Endothelial cell of umbilical vein (primary cell): ENCODE data around the gene NKX1-1. TPM values are rescaled to one million over a fixed set of nuclear protein-coding genes. Genes with fewer than 3 reads are reported as not detected.
"Not testable (repeated sequence)": the region's sequence is repeated elsewhere in the genome, so short reads cannot be mapped to it uniquely, and the experiment has no call there.

Experiments used
- BruUV-seq: library from RNA; stranded (reverse); fragments of 400-500 nt; replicated peaks from 2 replicates; lab custom pipeline; 2021; lab: Mats Ljungman, UMichigan
- CTCF ChIA-PET: fragments of 300-600, 350-600 bp; sonication (Branson Sonifier 250); formaldehyde crosslinking; loops from one replicate; lab custom pipeline; 2021; ENCODE audit warnings: antibody characterized with exemption, inconsistent platforms; lab: Charles Lee
- POLR2A ChIA-PET: fragments of 300-600, 350-600 bp; sonication (Branson Sonifier 250); formaldehyde crosslinking; loops from one replicate; lab custom pipeline; 2021; ENCODE audit warnings: antibody characterized with exemption, inconsistent platforms; lab: Charles Lee
- DNase-seq: peaks from one replicate; pipeline ENCODE4 v3.0.0-alpha.2; 2011; ENCODE audit warnings: low read depth, low spot score
- FAIRE-seq: peaks from 2 replicates; lab custom pipeline; 2011; peaks lifted over from hg19 to GRCh38; lab: Jason Lieb, UNC
- H2AFZ ChIP-seq: 2 replicates; pipeline ENCODE4 v1.6.0; 2012; ENCODE audit warnings: low read depth, low read length, control low read depth, inconsistent platforms
- H3K27ac ChIP-seq: 2 replicates; pipeline ENCODE4 v1.5.1; 2011; ENCODE audit warnings: low read depth, mild to moderate bottlenecking, control low read depth, low read length, moderate library complexity; ENCODE audit not compliant: insufficient read depth
- H3K27me3 ChIP-seq, 2 experiments: 2 replicates each; pipeline versions ENCODE4 v1.6.0 to v1.6.1; 2011; ENCODE audit warnings: low read length in 2 of 2, mixed read lengths in 1 of 2; ENCODE audit not compliant: control insufficient read depth in 2 of 2, insufficient read depth in 2 of 2
- H3K36me3 ChIP-seq, 2 experiments: 2 replicates in 1 of 2; 3 replicates in 1 of 2; pipeline ENCODE4 v1.5.1; 2011; ENCODE audit warnings: low read length in 2 of 2, mild to moderate bottlenecking in 1 of 2, moderate library complexity in 1 of 2; ENCODE audit not compliant: control insufficient read depth in 2 of 2, insufficient read depth in 2 of 2; ENCODE audit errors: extremely low read depth in 1 of 2
- H3K4me1 ChIP-seq: 3 replicates; pipeline ENCODE4 v1.5.1; 2011; ENCODE audit warnings: mild to moderate bottlenecking, low read length; ENCODE audit not compliant: control insufficient read depth, insufficient read depth; ENCODE audit errors: extremely low read depth
- H3K4me2 ChIP-seq: 2 replicates; pipeline ENCODE4 v1.6.1; 2011; ENCODE audit warnings: low read length, control low read depth, mixed read lengths; ENCODE audit not compliant: insufficient read depth
- H3K4me3 ChIP-seq, 3 experiments: fragments of 200-600 bp in 1 of 3; sonication (generic), shearing (Covaris generic) in 1 of 3; replicated peaks in 1 of 3; 2 replicates each; pipeline ENCODE4 v1.5.1; 2011 to 2016; ENCODE audit warnings: control low read depth in 3 of 3, low read length in 3 of 3, mild to moderate bottlenecking in 2 of 3, inconsistent platforms in 1 of 3, low read depth in 1 of 3, moderate library complexity in 1 of 3; ENCODE audit not compliant: insufficient read depth in 1 of 3
- H3K79me2 ChIP-seq: 2 replicates; pipeline ENCODE4 v1.6.0; 2012; ENCODE audit warnings: low read length, inconsistent platforms; ENCODE audit not compliant: control insufficient read depth, insufficient read depth
- H3K9ac ChIP-seq: replicated peaks from 2 replicates; pipeline ENCODE3; 2011; ENCODE audit warnings: low read length, control low read depth; ENCODE audit not compliant: insufficient read depth; ENCODE audit errors: extremely low read depth
- H3K9me1 ChIP-seq: replicated peaks from 3 replicates; pipeline ENCODE4 v1.6.0; 2011; ENCODE audit warnings: mild to moderate bottlenecking, low read length; ENCODE audit not compliant: control insufficient read depth, insufficient read depth; ENCODE audit errors: extremely low read depth
- H3K9me3 ChIP-seq: replicated peaks from 2 replicates; pipeline ENCODE4 v1.5.1; 2012; ENCODE audit warnings: low read length, inconsistent platforms; ENCODE audit not compliant: control insufficient read depth, insufficient read depth
- H4K20me1 ChIP-seq: replicated peaks from 2 replicates; pipeline ENCODE3; 2011; ENCODE audit warnings: mild to moderate bottlenecking, low read length; ENCODE audit not compliant: control insufficient read depth, insufficient read depth; ENCODE audit errors: extremely low read depth
- CTCF ChIP-seq, 2 donors: IDR thresholded peaks; 1 replicate in 1 of 2; 2 replicates in 1 of 2; pipeline ENCODE4 v1.5.1; 2011; ENCODE audit warnings: low read length in 2 of 2, mild to moderate bottlenecking in 2 of 2, moderate library complexity in 2 of 2, control low read depth in 1 of 2, inconsistent platforms in 1 of 2, low read depth in 1 of 2; ENCODE audit not compliant: insufficient read depth in 1 of 2; ENCODE audit errors: extremely low read depth in 1 of 2
- EZH2 ChIP-seq: IDR thresholded peaks from 2 replicates; pipeline ENCODE4 v1.6.1; 2012; ENCODE audit warnings: borderline replicate concordance, low read depth, mild to moderate bottlenecking, moderate library complexity, low read length, inconsistent platforms; ENCODE audit not compliant: severe bottlenecking
- GATA2 ChIP-seq: IDR thresholded peaks from 2 replicates; pipeline ENCODE4 v1.7.0; 2011; ENCODE audit warnings: low read depth, mild to moderate bottlenecking, moderate library complexity, mixed read lengths, low read length; ENCODE audit not compliant: insufficient read length, insufficient read depth
- MAX ChIP-seq: IDR thresholded peaks from 2 replicates; pipeline ENCODE4 v1.6.1; 2011; ENCODE audit not compliant: insufficient read depth, insufficient read length
- MYC ChIP-seq: IDR thresholded peaks from one replicate; pipeline ENCODE4 v1.6.1; 2011; ENCODE audit warnings: mild to moderate bottlenecking, low read depth, low read length
- POLR2A ChIP-seq: IDR thresholded peaks from 2 replicates; pipeline ENCODE4 v1.6.1; 2012; ENCODE audit warnings: low read depth, mild to moderate bottlenecking, control low read depth, low read length
- POLR2AphosphoS5 ChIP-seq: IDR thresholded peaks from 2 replicates; pipeline ENCODE4 v1.6.1; 2012; ENCODE audit warnings: low read depth, mild to moderate bottlenecking, control low read depth, low read length, moderate library complexity; ENCODE audit not compliant: insufficient read depth
- dilution Hi-C: fragments of 300-500 bp; cut with MboI; formaldehyde crosslinking; loops from one replicate; pipeline ENCODE4 v1.15.0; 2019; ENCODE audit warnings: low sequenced_read_pairs; ENCODE audit not compliant: extremely low pct_ligation_motif_present
- intact Hi-C: fragments of 100-400 bp; cut with micrococcal nuclease; formaldehyde crosslinking; loops from one replicate; pipeline ENCODE4 v1.10.0; 2022
- polyA plus RNA-seq, 4 experiments: library from polyadenylated mRNA; depleted of rRNA in 3 of 4; stranded (reverse) in 3 of 4; unstranded in 1 of 4; fragments of >200 nt; gene quantifications; 2 replicates each; pipeline versions ENCODE4 v1.2.1 to v1.2.3, GENCODE V29; 2011 to 2012; ENCODE audit warnings: missing spikeins in 1 of 4
- total RNA-seq: library from RNA; stranded (reverse); gene quantifications from 2 replicates; pipeline ENCODE4 v1.2.3, GENCODE V29; 2021

Gene NKX1-1
- total and polyA plus RNA-seq, 2 donors (not counting 3 experiments of a cell fraction or from before 2014, with no cell fraction given), result not detected

GRCh38 chr4:1445716-1446445, 39.6 kb upstream of the NKX1-1 start:
- TF ChIP-seq MYC, result no peak
- TF ChIP-seq EZH2, result no peak
- no peak for TF ChIP-seq GATA2
- no peak for TF ChIP-seq POLR2A
- TF ChIP-seq CTCF (IDR thresholded peaks at IDR 0.05; ENCODE audit: extremely low read depth in 1 of 2, insufficient read depth in 1 of 2, low read depth in 1 of 2, low read length in 2 of 2), result no peak
- TF ChIP-seq MAX, result no peak
- TF ChIP-seq POLR2AphosphoS5, result no peak
- Histone ChIP-seq H3K9ac (no peak overlapping the region), H2AFZ (no peak overlapping the region), H3K9me1 (no peaks in the 10 kb centered on the region), H4K20me1 (no peaks in the 10 kb centered on the region), H3K79me2 (no peaks in the 10 kb centered on the region), H3K36me3 (no peaks in the 10 kb centered on the region), H3K4me3 (no peak overlapping the region), H3K4me2 (no peak overlapping the region), H3K9me3 (no peaks in the 10 kb centered on the region), H3K27me3 (no peaks in the 10 kb centered on the region), H3K27ac (no peak overlapping the region), H3K4me1 (no peaks in the 10 kb centered on the region)
- DNase-seq, result no peak
- FAIRE-seq, result no peak
- intact Hi-C loops (no loop called here), dilution Hi-C loops (no loop called here)
- ChIA-PET CTCF (no interaction called here), POLR2A (no interaction called here)
- BruUV-seq, result no TSS peak

GRCh38 chr4:1443688-1444172, 37.5 kb upstream of the NKX1-1 start:
- intact Hi-C loops, H4K20me1 ChIP-seq, H3K79me2 ChIP-seq, H3K27me3 ChIP-seq, H3K36me3 ChIP-seq, H3K4me2 ChIP-seq, H2AFZ ChIP-seq, H3K27ac ChIP-seq, H3K4me3 ChIP-seq, H3K9me1 ChIP-seq, H3K9me3 ChIP-seq, H3K4me1 ChIP-seq, DNase-seq, H3K9ac ChIP-seq, POLR2A ChIA-PET, BruUV-seq, dilution Hi-C loops, FAIRE-seq: not testable (repeated sequence)
- CTCF ChIA-PET, result interaction anchor here (0.6 kb wide), 1 partner anchor 39 kb away, joined by 3 read pairs; no protein-coding TSS in a partner anchor
